ENCODE data around the gene TPSD1.
"Not testable (repeated sequence)": the region's sequence is repeated elsewhere in the genome, so short reads cannot be mapped to it uniquely, and the experiment has no call there.

TPSD1 gene

GRCh38 chr16:1255276-1256122 is at the start of gene TPSD1:
Gene TPSD1, plus strand, starts transcription at chr16:1256069. Its CDS starts 212 bp downstream, at chr16:1256281.
- DNase-seq, result not testable (repeated sequence)

GRCh38 chr16:1206326-1206725 is 49.5 kb upstream of the TPSD1 start:
- DNase-seq, result no peak

DNA sequence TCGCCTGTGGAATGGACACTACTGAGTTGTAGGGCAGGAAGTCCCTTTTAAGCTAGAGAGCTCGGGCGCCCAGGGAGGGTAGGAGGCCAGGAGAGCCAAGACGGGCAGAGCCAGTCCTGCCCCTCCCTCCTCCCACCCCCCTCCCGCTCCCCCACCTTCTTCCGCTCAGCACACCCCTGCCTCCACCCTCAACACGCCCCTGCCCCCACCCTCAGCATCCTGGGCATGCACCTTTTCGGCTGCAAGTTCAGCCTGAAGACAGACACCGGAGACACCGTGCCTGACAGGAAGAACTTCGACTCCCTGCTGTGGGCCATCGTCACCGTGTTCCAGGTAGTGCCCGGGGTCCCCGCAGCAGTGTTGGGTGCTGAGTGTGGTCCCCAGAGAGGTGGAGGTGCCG is 49.1 kb upstream of the TPSD1 start:
- DNase-seq, result peak; percentile 8 to 31

DNA sequence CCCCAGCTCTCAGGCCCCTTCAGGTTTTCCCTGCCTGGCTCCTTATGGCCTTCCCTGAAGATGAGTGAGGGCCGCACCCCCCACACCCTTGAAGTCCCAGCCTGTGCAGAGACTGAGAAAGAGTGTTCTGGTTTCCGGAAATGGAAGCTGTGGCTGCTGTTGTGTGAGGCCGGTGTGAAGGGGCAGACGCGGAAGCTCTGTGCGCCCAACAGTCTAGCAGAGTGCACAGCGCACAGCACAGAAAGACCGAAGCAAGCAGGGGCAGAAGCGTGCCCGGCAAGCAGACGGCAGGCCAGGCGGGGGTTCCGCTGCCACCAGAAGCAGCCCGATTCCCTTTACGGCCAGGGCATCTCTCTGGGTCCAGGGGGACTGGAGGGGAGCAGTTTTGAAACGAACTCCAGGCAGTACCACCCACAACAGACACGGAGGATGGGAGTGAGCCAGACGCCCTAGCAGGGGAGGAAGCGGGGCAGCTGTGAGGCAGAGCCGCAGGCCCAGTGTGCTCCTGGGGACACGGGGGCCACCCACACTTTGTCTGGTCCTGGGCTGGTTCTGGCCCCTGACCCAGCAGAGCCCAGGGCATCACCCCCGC is 47.5 kb upstream of the TPSD1 start:
- DNase-seq, result peak in 1 of 2 donors; percentile 13

DNA sequence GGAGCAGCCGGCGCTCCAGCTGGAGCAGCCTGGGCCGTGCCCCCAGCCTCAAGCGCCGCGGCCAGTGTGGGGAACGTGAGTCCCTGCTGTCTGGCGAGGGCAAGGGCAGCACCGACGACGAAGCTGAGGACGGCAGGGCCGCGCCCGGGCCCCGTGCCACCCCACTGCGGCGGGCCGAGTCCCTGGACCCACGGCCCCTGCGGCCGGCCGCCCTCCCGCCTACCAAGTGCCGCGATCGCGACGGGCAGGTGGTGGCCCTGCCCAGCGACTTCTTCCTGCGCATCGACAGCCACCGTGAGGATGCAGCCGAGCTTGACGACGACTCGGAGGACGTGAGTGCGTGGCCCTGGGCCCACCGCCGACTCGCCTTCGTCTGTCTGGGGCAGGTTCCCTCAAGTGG is 46.8 kb upstream of the TPSD1 start:
- no peak for DNase-seq

DNA sequence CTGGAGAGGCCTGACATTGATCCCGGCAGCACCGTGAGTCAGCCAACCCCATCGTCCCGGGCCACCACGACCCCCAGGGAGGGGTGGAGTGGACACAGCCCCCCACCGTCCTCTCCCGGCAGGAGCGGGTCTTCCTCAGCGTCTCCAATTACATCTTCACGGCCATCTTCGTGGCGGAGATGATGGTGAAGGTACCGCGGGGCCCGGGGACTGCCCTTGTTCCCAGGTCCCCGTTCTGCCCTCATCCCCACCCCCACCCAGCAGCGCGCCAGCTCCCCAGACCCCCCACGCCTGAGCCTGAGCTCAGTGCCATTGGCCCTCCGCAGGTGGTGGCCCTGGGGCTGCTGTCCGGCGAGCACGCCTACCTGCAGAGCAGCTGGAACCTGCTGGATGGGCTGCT is 45.4 kb upstream of the TPSD1 start:
- no peak for DNase-seq

GRCh38 chr16:1211451-1212268 is 44.2 kb upstream of the TPSD1 start:
- DNase-seq, result no peak

GRCh38 chr16:1212616-1213194 is 43.2 kb upstream of the TPSD1 start:
- DNase-seq, result no peak

GRCh38 chr16:1213231-1213630 is 42.6 kb upstream of the TPSD1 start:
- no peak for DNase-seq

DNA sequence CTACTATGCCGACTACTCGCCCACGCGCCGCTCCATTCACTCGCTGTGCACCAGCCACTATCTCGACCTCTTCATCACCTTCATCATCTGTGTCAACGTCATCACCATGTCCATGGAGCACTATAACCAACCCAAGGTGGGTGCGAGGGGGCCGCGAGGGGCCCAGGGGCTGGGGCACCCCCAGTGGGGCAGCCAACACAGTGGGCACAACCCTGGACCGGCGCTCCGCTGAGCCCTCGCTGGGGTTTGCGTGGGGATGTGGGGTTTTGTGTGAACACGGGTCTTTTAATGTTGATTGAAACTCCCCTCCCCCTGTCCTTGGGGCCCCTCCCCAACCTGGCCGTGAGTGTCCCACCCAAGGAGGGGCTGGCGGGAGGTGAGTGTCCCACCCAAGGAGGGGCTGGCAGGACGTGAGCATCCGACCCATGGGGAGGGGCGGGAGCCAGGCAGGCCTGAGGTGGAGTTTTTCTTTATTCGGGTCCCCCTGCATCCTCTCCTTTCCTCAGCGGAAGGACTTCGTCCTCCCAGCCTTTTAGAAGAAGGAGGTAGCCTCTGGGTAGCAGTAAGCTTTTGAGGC is 42.0 kb upstream of the TPSD1 start:
- DNase-seq, result no peak

- DNase-seq, result no peak
Observed at GRCh38 chr16:1214719-1215118, 41.1 kb upstream of the TPSD1 start.

DNA sequence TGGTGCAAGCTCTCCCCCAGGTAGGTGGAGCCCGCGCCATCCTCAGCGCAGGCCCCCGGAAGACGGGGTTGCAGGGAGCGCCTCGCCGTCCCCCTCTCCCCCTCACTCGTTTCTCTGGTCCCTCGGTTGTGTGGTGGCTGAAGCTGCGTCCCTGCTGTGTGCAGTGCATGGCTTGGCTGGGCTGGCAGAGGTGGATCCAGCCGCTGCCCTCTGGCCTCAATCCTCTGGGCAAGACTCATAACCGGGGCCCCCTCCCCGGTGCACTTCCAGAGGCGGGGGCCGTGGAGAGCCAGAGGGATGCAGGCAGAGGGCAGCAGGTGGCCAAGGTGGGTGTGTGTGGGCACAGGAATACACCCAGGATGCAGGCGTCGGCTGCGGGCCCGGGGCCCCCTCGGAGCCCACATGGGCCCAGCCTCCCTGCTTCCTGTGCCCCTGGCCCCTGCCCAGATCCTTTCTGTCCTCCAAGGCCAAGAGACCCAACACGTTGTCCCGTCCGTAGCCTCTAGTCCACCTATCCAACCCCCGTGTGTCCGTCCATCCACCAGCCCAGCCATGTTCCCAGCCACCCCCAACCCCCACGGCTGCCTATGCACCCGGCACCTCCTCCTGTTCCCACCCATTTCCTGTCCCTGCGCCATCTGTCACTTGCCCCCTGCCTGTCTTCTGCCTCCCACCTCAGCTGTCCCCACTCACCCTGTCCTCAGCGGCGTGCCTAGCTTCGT is 40.1 kb upstream of the TPSD1 start:
- no peak for DNase-seq

GRCh38 chr16:1216296-1216619 is 39.6 kb upstream of the TPSD1 start:
- DNase-seq, result no peak

GRCh38 chr16:1216681-1217400 is 39.0 kb upstream of the TPSD1 start:
- no peak for DNase-seq

DNA sequence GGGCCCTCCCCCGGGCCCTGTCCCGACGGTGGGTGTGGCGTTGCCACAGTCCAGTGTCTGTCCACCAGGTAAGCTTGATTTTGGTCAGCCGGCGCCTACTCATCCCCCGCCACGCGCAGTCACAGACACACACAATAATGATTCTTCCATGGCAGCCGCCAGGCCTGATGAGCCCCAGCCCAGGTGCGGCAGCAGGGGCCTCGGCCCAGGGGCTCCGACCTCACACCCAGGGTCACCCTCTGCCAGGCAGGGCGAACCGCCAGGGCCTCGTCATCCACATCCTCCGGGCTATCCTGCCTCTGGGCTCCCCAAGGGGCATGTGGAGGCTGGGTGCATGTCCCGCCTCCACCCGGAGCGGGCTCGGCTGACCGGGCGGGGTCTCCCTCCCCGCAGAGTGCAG is 38.3 kb upstream of the TPSD1 start:
- no peak for DNase-seq

GRCh38 chr16:1218061-1218929 is 37.6 kb upstream of the TPSD1 start:
- no peak for DNase-seq

GRCh38 chr16:1218930-1219611 is 36.8 kb upstream of the TPSD1 start:
- DNase-seq, result no peak

GRCh38 chr16:1220098-1220728 is 35.7 kb upstream of the TPSD1 start:
- DNase-seq, result no peak

DNA sequence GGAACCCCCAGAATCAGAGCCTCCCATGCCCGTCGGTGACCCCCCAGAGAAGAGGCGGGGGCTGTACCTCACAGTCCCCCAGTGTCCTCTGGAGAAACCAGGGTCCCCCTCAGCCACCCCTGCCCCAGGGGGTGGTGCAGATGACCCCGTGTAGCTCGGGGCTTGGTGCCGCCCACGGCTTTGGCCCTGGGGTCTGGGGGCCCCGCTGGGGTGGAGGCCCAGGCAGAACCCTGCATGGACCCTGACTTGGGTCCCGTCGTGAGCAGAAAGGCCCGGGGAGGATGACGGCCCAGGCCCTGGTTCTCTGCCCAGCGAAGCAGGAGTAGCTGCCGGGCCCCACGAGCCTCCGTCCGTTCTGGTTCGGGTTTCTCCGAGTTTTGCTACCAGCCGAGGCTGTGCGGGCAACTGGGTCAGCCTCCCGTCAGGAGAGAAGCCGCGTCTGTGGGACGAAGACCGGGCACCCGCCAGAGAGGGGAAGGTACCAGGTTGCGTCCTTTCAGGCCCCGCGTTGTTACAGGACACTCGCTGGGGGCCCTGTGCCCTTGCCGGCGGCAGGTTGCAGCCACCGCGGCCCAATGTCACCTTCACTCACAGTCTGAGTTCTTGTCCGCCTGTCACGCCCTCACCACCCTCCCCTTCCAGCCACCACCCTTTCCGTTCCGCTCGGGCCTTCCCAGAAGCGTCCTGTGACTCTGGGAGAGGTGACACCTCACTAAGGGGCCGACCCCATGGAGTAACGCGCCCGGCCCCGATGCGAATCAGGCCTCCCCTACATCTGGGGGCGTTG is 34.8 kb upstream of the TPSD1 start:
- DNase-seq, result no peak
